ENCODE results near the gene RALGPS1.

The RALGPS1 gene

GRCh38 chr9:126906091-126906490, 8.5 kb upstream of the RALGPS1 start:
- DNase-seq, result no peak

DNA sequence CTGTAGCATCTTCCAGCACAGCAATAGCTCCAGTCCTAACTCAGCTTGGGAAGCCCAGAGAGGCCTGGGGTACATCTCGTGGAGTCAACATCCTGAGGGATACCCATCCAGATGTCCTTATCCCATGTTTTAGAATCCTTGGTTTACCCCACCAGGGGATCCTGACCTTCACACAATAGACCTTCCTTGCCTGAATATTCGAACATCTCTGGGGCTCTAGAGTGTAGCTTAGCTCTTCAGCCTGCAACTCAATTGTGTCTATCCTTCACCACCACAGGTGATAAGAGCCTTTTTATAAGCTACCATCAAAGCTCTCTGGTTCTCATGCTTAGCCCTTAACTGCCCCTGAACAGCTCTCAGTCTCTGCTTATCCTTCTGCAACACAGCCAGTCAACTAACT, 7.5 kb upstream of the RALGPS1 start:
- DNase-seq, result no peak

GRCh38 chr9:126915281-126915816, 767 bp downstream of the RALGPS1 start:
- DNase-seq, result no peak

GRCh38 chr9:126915846-126916543, 1.4 kb downstream of the RALGPS1 start:
- DNase-seq, result no peak

- no peak for DNase-seq
Measured at GRCh38 chr9:126916909-126917308, 2.3 kb downstream of the RALGPS1 start.

DNA sequence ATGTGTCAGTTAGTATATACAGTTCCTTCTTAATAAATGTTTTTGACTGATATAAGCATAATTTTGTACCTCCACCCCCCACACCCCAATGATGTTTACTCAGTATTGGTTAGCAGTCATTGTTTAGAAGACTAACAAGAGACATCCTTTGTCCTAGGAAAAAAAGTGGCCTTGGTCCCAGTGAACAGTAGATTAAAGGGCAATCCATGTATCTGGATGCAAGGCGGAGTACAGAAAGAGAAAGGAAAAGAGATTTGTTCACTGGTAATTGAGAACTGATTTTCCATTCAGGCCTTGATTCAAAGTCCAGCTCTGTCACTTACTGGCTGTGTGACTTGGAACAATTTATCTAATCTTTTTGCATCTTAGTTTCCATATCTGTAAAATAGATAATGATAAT, 4.6 kb downstream of the RALGPS1 start:
- no peak for DNase-seq

DNA sequence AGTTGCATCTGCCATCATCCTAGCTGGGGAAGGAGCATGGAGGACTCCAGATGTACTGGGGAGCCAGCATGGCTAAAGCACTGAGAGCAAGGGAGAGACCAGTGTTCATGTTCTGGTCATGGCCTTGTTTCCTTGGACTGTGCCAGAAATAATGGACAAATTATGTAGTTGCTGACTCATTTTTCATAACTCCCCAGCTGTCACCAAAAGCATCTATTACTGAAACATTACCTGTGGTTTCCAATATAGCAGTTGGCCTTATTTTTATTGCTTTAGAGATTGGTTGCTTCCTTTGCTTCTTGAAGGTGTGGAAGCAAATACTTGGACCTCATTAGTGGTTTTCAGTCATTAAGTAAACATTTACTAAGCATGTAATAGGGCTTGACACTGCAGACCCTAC, 11.3 kb downstream of the RALGPS1 start:
- DNase-seq, result no peak

DNA sequence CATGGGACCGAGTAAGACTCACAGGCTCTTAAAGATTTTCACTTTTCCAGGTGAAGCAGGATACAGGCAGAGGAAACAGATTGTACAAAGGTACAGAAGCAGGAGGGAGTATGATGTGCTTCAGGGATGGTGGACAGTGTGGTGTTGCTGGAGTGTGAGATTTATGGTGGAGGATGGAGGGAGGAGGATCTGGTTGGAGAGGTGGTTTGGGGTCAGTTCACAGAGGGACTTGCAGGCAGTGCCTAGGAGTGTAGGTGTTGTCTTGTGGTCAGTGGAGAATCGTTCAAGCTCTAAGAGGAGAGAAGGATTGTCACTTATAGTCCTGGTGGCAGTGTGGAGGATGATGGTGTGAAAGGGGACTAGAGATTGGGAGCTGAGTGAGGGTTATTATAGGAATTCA, 11.8 kb downstream of the RALGPS1 start:
- no peak for DNase-seq

GRCh38 chr9:126927419-126927818, 12.8 kb downstream of the RALGPS1 start:
- no peak for DNase-seq

- DNase-seq, result no peak
Measured at GRCh38 chr9:126932871-126933321, 18.3 kb downstream of the RALGPS1 start.

GRCh38 chr9:126933334-126933980, 18.9 kb downstream of the RALGPS1 start:
- no peak for DNase-seq

- DNase-seq, result no peak
Measured at GRCh38 chr9:126934441-126934840, 19.9 kb downstream of the RALGPS1 start.

DNA sequence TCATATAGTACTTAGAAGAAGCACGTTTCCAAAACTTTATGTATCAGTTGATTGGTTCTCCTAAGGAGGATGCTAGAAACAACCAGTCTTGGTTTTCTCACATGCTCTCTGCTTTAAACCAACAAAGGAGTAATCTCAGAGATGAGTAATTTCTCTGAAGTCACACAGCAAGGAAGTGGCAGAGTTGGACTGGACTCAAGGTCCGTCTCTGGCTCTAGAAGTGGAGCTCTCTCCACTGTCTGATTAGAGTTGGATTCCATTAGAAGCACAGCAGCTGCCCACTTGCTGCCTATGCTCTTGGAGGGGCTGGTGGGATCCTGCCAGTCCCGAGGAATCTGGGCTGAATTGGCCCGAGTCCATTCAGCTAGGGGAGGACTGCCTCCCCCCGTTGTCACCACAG, 21.0 kb downstream of the RALGPS1 start:
- no peak for DNase-seq

DNA sequence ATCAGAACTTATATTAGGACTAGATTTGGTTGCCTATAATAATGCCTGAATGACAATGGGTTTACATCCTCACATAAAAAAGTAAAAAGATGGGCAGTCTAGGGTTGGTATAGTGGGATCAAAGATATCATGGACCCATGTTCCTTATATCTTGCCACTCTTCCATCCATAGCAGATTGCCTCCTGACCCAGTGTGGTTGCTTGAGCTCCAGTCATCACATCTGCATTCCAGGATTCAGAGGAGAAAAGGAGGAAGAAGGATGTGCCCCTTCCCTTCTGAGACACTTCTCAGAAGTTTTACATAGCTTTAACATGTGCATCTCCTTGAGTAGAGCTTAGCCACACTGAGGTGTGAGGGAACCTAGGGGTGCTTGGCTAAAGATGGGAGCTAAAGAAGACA, 22.9 kb downstream of the RALGPS1 start:
- DNase-seq, result no peak

DNA sequence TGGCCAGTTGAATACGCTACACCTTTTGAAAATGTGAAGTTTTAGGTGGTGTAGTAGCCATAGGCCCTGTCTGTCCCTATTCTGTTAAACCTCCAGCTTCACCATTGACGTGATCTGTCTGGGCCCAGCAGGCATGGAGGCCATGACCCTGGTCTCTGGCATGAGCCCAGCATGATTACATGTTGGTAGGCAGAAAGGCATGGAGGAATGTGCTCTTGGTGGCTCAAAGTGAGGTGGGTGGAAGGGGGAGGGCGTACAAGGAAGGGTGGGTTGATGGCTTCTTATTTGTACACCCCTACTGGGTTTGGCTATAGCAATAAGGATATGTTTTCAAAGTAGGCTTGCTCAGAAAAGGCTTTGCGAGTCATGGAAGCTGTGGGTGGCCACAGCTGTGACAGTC, 23.7 kb downstream of the RALGPS1 start:
- no peak for DNase-seq

- no peak for DNase-seq
Measured at GRCh38 chr9:126939821-126940221, 25.2 kb downstream of the RALGPS1 start.

DNA sequence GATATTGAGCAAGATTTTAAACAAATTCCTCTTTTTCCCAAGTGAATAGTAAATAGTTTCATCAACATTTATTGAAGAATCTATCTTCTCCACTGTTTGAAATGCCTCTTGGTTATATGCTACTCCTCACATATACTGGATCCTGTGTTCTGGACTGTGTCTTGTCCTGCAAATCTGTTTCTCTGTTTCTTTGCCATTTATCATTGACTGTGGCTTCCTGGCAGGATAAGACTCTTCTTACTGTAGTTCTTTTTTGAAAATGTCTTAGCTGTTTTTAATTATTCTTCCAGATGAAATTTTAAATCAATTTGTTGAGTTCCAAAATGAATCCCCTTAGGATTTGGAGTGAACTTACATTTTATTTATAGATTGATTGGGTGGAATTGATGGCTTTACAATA, 27.8 kb downstream of the RALGPS1 start:
- DNase-seq, result no peak

GRCh38 chr9:126945682-126946081, 31.1 kb downstream of the RALGPS1 start:
- no peak for DNase-seq

DNA sequence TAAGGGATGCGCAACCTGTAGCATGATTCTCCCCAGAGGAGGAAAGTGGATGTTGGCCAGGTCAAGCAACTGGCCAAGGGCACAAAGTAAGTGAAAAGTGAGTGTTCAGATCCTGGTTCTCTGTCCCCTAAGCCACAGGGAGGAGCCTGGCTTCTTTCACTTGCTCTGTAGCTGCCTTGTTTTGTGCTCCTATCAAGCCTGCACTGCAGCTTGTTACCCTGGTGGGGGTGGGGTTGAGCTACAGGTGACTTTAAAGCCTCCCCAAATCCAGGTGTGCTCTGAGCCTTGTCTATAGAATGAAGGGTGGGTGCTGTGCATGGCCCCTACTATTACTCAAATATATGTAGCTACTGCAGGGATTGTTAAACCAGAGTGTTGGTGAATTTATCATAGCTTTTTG, 32.9 kb downstream of the RALGPS1 start:
- peak; percentile 10 for DNase-seq

DNA sequence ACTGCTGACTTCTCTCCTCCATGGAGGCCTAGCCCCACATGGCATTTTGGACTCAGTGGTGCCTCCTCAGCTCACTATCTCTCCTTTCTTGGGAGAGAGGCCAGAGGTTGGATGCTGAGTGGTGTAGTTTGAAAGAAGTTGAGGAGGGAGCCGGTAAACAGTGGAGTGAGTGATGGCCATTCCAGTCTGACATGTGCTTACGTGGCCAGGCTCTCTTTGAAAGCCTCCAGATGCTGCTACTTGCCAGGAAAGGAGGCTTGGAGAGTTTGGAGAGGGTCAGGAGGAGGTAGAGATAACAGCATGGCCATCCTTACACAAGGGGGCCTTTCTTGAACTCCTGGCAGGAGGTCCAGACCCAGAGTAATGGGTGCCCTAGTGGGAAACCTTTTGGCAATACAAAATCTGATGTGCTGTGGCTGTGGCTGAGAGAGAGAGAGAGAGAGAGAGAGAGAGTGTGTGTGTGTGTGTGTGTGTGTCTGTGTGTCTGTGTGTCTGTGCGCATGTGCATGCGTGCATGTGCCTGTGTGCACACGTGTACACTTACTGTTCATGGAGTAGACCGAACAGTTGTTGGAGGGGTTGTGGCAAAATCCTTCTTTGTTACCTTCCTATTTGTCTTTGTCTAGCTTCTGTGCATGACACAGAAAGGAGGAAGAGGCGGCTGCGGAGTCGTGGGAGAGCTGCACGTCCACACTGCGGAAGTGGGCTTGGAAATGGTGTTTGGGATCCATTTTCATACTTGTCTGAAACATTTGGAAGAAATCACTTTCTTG, 37.8 kb downstream of the RALGPS1 start:
- DNase-seq, result no peak

GRCh38 chr9:126953041-126953809, 38.6 kb downstream of the RALGPS1 start:
- DNase-seq, result no peak

- no peak for DNase-seq
Measured at GRCh38 chr9:126955811-126956210, 41.2 kb downstream of the RALGPS1 start.
